Neural cell (in vitro differentiated cells): ENCODE data around the gene GPRC5B. TPM values are rescaled to one million over a fixed set of nuclear protein-coding genes. Genes with fewer than 3 reads are reported as not detected.

Experiments
- H2AFZ ChIP-seq: fragments of 200-600, 300-800 bp; sonication (generic), shearing (Covaris generic); 2 replicates; pipeline ENCODE4 v1.6.0; 2014; ENCODE audit warnings: low read depth, mild to moderate bottlenecking, antibody characterized with exemption, low read length, moderate library complexity
- H3F3A ChIP-seq: fragments of 200-600 bp; shearing (Covaris generic); 2 replicates; pipeline ENCODE4 v1.6.1; 2016; ENCODE audit warnings: mild to moderate bottlenecking, moderate library complexity, mixed read lengths, antibody characterized with exemption, low read length; ENCODE audit not compliant: insufficient read depth, poor library complexity, severe bottlenecking
- H3K27ac ChIP-seq: fragments of 200-600, 300-800 bp; sonication (generic), shearing (Covaris generic); 2 replicates; pipeline ENCODE4 v1.5.1; 2014; ENCODE audit warnings: mild to moderate bottlenecking, low read length, moderate library complexity
- H3K27me3 ChIP-seq: fragments of 300-800, 200-600 bp; sonication (generic), shearing (Covaris generic); 2 replicates; pipeline ENCODE4 v1.6.0; 2014; ENCODE audit warnings: mild to moderate bottlenecking, low read depth, low read length, moderate library complexity; ENCODE audit not compliant: insufficient read depth
- H3K36me3 ChIP-seq: fragments of 300-800, 200-600 bp; sonication (generic), shearing (Covaris generic); 2 replicates; pipeline ENCODE4 v1.5.1; 2014; ENCODE audit warnings: mild to moderate bottlenecking, antibody characterized with exemption, low read length, moderate library complexity; ENCODE audit not compliant: insufficient read depth
- H3K4me2 ChIP-seq: fragments of 300-800, 200-600 bp; sonication (generic), shearing (Covaris generic); 2 replicates; pipeline ENCODE4 v1.6.0; 2014; ENCODE audit warnings: mild to moderate bottlenecking, low read length
- H3K4me3 ChIP-seq: fragments of 300-800, 200-600 bp; sonication (generic), shearing (Covaris generic); 2 replicates; pipeline ENCODE4 v1.5.1; 2014; ENCODE audit warnings: mild to moderate bottlenecking, low read length, moderate library complexity
- H3K79me2 ChIP-seq: fragments of 200-600 bp; shearing (Covaris generic); replicated peaks from 2 replicates; pipeline ENCODE4 v1.6.0; 2014; ENCODE audit warnings: mild to moderate bottlenecking, low read length, moderate library complexity; ENCODE audit not compliant: insufficient read depth
- H3K9ac ChIP-seq: fragments of 300-800, 200-600 bp; sonication (generic), shearing (Covaris generic); 2 replicates; pipeline ENCODE4 v1.6.1; 2016; ENCODE audit warnings: mild to moderate bottlenecking, low read length, mixed read lengths
- H3K9me2 ChIP-seq: fragments of 200-600 bp; shearing (Covaris generic); 2 replicates; pipeline ENCODE4 v1.6.1; 2016; ENCODE audit warnings: mild to moderate bottlenecking, low read length, mixed read lengths; ENCODE audit not compliant: insufficient read depth
- H3K9me3 ChIP-seq: fragments of 200-600, 300-800 bp; sonication (generic), shearing (Covaris generic); 2 replicates; pipeline ENCODE4 v1.6.1; 2016; ENCODE audit warnings: mild to moderate bottlenecking, mixed run types, low read length, moderate library complexity, mixed read lengths
- H4K20me1 ChIP-seq: fragments of 200-600 bp; shearing (Covaris generic); 2 replicates; pipeline ENCODE4 v1.6.1; 2016; ENCODE audit warnings: mild to moderate bottlenecking, mixed run types; ENCODE audit not compliant: insufficient read depth
- EP300 ChIP-seq: fragments of 450-650 bp; conservative IDR thresholded peaks from 2 replicates; pipeline ENCODE4 v1.6.1; 2014; ENCODE audit warnings: antibody characterized with exemption, mild to moderate bottlenecking, moderate library complexity; ENCODE audit not compliant: poor library complexity, severe bottlenecking
- MXI1 ChIP-seq: fragments of 450-650 bp; conservative IDR thresholded peaks from 2 replicates; pipeline ENCODE4 v1.6.1; 2014; ENCODE audit warnings: antibody characterized with exemption, mild to moderate bottlenecking; ENCODE audit not compliant: poor library complexity, severe bottlenecking
- POLR2AphosphoS5 ChIP-seq: IDR thresholded peaks from 2 replicates; pipeline ENCODE4 v1.6.1; 2012
- RAD21 ChIP-seq: fragments of 450-650 bp; conservative IDR thresholded peaks from 2 replicates; pipeline ENCODE4 v1.6.1; 2014; ENCODE audit warnings: antibody characterized with exemption, mild to moderate bottlenecking, moderate library complexity
- REST ChIP-seq: IDR thresholded peaks from 2 replicates; pipeline ENCODE4 v1.6.1; 2012; ENCODE audit warnings: borderline replicate concordance
- SMC3 ChIP-seq: fragments of 450-650 bp; conservative IDR thresholded peaks from 2 replicates; pipeline ENCODE4 v1.6.1; 2014; ENCODE audit warnings: antibody characterized with exemption, mild to moderate bottlenecking, moderate library complexity; ENCODE audit not compliant: poor library complexity
- TAF1 ChIP-seq: IDR thresholded peaks from 2 replicates; pipeline ENCODE4 v1.6.1; 2012; ENCODE audit warnings: low read depth
- polyA plus RNA-seq: library from polyadenylated mRNA; depleted of rRNA; stranded (reverse); fragments of >200 nt; gene quantifications from 2 replicates; pipeline ENCODE4 v1.2.3, GENCODE V29; 2014
- TF ChIP-seq, protein P1 (sequence below): fragments of 450-650 bp; IDR thresholded peaks from 2 replicates; pipeline ENCODE4 v1.5.1; 2014; ENCODE audit warnings: antibody characterized with exemption, mild to moderate bottlenecking, moderate library complexity; ENCODE audit not compliant: poor library complexity, severe bottlenecking

Gene GPRC5B
- polyA plus RNA-seq, 1 donor from 2014 or later = 25.4 TPM

- H3K4me2 ChIP-seq = no peak overlapping the region
- no peaks in the 10 kb centered on the region for H3K9me2 ChIP-seq
- no peaks in the 10 kb centered on the region for H3K27me3 ChIP-seq
- no peaks in the 10 kb centered on the region for H3K9me3 ChIP-seq
- TF ChIP-seq TAF1 (no peak), POLR2AphosphoS5 (no peak), SMC3 (no peak), MXI1 (no peak), RAD21 (no peak), EP300 (no peak), REST (no peak)
- no peaks in the 10 kb centered on the region for H4K20me1 ChIP-seq
- H3K4me3 ChIP-seq = no peak overlapping the region
- H3K79me2 ChIP-seq = no peaks in the 10 kb centered on the region
- H3K9ac ChIP-seq = no peak overlapping the region
- no peak overlapping the region for H3K27ac ChIP-seq
- H3F3A ChIP-seq = no peaks in the 10 kb centered on the region
- no peak overlapping the region for H2AFZ ChIP-seq
- no peaks in the 10 kb centered on the region for H3K36me3 ChIP-seq
Measured at GRCh38 chr16:19913340-19913645, 28.6 kb upstream of the GPRC5B start.

DNA sequence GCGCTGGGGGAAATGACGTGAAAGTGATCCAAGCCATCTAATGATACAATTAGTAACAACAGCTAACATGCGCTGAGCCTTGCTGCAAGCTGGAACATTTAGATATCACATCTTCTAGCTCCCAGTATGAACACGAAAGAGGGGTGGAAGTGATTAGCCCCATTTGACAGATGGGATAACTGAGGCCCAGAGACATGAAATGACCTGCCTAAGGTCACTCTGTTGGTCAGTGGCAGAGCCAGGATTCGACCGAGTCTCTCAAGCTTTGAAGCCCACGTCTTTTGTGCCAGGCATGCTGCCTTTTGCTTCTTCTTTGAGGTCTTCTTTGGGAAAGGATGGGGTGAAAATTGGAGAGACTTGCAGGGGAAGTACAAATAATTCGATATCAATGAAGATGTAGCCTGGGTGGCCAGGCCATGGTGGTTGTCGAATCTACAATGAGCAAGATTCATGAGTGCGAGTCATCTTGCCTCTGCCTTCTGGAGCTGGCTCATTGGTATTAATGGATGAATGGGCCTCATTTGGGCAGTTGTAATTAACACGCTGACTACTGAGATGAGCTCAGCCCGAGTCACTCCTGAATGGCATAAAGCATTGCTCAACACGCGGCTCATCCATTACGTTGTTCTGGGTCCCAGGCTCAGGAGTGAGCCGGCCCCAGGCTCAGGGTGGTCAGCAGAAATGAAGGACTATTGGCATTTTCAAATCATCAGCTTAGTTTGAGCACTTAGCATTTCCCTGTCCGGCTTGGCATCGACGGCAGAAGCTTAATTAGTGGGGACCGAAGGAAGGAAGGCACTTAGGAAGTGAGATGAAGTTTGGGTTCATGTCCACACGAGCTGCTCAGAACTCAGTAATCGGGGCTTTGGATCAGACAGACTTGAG lies 28.0 kb upstream of the GPRC5B start:
- H3K27ac ChIP-seq = no peak overlapping the region
- no peak overlapping the region for H3K4me2 ChIP-seq
- H3K9ac ChIP-seq = no peak overlapping the region
- no peaks in the 10 kb centered on the region for H3K36me3 ChIP-seq
- H3F3A ChIP-seq = no peaks in the 10 kb centered on the region
- H3K79me2 ChIP-seq = no peaks in the 10 kb centered on the region
- H4K20me1 ChIP-seq = no peaks in the 10 kb centered on the region
- TF ChIP-seq, protein P1, sequence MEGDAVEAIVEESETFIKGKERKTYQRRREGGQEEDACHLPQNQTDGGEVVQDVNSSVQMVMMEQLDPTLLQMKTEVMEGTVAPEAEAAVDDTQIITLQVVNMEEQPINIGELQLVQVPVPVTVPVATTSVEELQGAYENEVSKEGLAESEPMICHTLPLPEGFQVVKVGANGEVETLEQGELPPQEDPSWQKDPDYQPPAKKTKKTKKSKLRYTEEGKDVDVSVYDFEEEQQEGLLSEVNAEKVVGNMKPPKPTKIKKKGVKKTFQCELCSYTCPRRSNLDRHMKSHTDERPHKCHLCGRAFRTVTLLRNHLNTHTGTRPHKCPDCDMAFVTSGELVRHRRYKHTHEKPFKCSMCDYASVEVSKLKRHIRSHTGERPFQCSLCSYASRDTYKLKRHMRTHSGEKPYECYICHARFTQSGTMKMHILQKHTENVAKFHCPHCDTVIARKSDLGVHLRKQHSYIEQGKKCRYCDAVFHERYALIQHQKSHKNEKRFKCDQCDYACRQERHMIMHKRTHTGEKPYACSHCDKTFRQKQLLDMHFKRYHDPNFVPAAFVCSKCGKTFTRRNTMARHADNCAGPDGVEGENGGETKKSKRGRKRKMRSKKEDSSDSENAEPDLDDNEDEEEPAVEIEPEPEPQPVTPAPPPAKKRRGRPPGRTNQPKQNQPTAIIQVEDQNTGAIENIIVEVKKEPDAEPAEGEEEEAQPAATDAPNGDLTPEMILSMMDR = no peak
- H3K4me3 ChIP-seq = no peak overlapping the region
- H3K9me3 ChIP-seq = no peaks in the 10 kb centered on the region
- no peaks in the 10 kb centered on the region for H3K27me3 ChIP-seq
- H3K9me2 ChIP-seq = no peaks in the 10 kb centered on the region
- H2AFZ ChIP-seq = no peak overlapping the region
